NCI-H1930 (cell line): ENCODE data around the gene ADAP1.
"Not testable (repeated sequence)": the region's sequence is repeated elsewhere in the genome, so short reads cannot be mapped to it uniquely, and the experiment has no call there.

Experiments used
- DNase-seq, 2 experiments: peaks; one replicate each; lab custom pipeline; 2025; lab: John Stamatoyannopoulos, UW

Gene ADAP1

GRCh38 chr7:881441-882234 lies 72.8 kb downstream of the ADAP1 start:
- DNase-seq: no peak

- no peak for DNase-seq
These were observed 74.0 kb downstream of the ADAP1 start for GRCh38 chr7:880450-880849.

GRCh38 chr7:879706-880105 lies 74.8 kb downstream of the ADAP1 start:
- DNase-seq: no peak

- DNase-seq: no peak
These were observed 75.4 kb downstream of the ADAP1 start for GRCh38 chr7:879093-879492.

- no peak for DNase-seq
These were observed 76.9 kb downstream of the ADAP1 start for GRCh38 chr7:877312-878232.

DNA sequence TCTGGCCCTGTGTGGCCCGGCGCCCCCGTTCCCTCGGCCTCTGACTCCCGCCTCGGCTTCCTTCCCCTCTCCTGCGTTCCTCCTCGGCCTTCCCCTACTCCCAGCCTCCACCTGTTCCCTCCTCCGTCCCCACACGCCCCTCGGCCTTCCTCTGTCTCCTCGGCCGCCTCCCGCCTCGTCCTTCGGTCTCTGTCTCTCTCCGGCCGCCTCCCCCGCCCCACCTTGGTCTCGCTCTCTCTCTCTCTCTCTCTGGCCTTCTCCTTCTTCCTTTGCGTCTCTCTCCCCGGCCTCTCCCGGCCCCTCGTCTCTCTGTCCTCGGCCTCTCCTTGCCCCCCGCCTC lies 77.5 kb downstream of the ADAP1 start:
- no peak for DNase-seq

GRCh38 chr7:876077-876971 lies 78.2 kb downstream of the ADAP1 start, which contains the start of gene GET4:
Gene GET4, plus strand, starts transcription at chr7:876554. Its CDS starts 92 bp downstream, at chr7:876646.
- peak; percentile 92 to 95 for DNase-seq

- no peak for DNase-seq
These were observed 78.9 kb downstream of the ADAP1 start for GRCh38 chr7:875476-876076.

- DNase-seq: no peak
These were observed 79.4 kb downstream of the ADAP1 start for GRCh38 chr7:875051-875450.

- DNase-seq: no peak
These were observed 80.3 kb downstream of the ADAP1 start for GRCh38 chr7:874031-874749.

DNA sequence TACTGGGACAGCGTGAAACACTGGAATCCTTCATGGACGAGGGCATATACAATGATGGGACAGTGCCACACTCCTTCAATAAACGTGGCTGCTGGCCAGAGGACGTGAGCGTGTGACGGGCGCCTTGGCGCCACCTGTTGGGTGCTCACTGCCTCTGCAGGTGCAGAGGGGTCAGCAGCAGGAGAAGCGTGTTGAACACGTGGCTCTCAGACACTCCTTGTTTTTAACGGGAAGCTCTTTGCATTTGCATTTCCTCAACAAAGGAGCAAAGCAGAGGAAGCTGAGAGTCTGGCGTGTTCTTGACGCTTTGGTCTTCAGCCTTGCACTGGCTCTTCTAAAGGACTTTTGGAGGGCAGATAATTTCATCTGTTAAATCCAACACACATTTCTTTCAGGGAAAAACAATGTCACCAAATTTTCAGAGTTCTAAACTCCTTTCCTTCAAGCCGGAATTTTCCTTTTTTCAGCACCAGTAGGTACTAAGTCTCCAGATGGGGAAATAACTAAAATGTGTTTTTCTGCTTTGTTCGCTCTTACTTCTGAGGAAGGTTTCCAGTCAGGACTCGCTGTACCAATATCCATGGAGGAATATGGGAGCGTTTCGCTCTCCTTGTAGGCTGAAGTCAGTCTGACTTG lies 81.0 kb downstream of the ADAP1 start:
- peak; percentile 31 to 64 for DNase-seq

- not testable (repeated sequence) for DNase-seq
These were observed 81.8 kb downstream of the ADAP1 start for GRCh38 chr7:872685-873084.

GRCh38 chr7:871900-872537 lies 82.5 kb downstream of the ADAP1 start:
- DNase-seq: no peak

- no peak for DNase-seq
These were observed 85.1 kb downstream of the ADAP1 start for GRCh38 chr7:869348-869747.

GRCh38 chr7:868189-868486 lies 86.3 kb downstream of the ADAP1 start:
- no peak for DNase-seq

- DNase-seq: no peak
These were observed 86.9 kb downstream of the ADAP1 start for GRCh38 chr7:867406-868188.

GRCh38 chr7:867001-867405 lies 87.5 kb downstream of the ADAP1 start:
- no peak for DNase-seq

DNA sequence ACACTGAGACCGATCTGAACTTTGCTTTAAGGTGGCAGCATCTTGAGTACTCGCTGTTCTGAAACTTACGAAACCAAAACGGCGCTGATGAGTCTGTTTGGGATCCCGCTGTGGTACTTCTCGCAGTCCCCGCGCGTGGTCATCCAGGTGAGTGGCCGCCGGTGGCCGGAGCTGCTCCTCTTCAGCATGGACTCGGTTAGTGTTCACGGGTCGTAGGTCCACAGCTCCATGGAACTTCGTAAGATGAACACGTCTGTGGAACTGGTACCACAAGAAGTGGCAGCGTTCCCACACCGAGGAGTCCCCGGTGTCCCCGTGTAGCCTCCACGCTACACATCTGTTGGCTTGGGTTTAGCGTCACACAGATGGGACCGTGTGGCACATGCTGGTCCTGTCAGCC lies 88.6 kb downstream of the ADAP1 start:
- DNase-seq: no peak

GRCh38 chr7:863106-863505 lies 91.4 kb downstream of the ADAP1 start:
- DNase-seq: no peak
